Tibial artery (tissue), 4 donors: Measurements from ENCODE around the gene KRT74.

Experiments used
- DNase-seq, 2 donors: peaks; one replicate each; pipeline ENCODE4 v3.0.0-alpha.2; 2019
- H3K27ac ChIP-seq, 2 donors: fragments of 200-600 bp; sonication (generic) in 1 of 2; 1 replicate in 1 of 2; 2 replicates in 1 of 2; pipeline ENCODE4 v1.5.1; 2018 to 2019; ENCODE audit warnings: mild to moderate bottlenecking in 1 of 2
- H3K27me3 ChIP-seq, 2 donors: fragments of 200-600 bp; sonication (generic) in 1 of 2; one replicate each; pipeline versions ENCODE4 v1.5.1 to v1.6.0; 2016 to 2019
- H3K36me3 ChIP-seq, 3 donors: fragments of 200-600 bp; sonication (generic) in 2 of 3; one replicate each; pipeline ENCODE4 v1.5.1; 2016 to 2019; ENCODE audit warnings: mild to moderate bottlenecking in 2 of 3
- H3K4me1 ChIP-seq, 4 donors: fragments of 200-600 bp; sonication (generic) in 2 of 4; 1 replicate in 3 of 4; 2 replicates in 1 of 4; pipeline ENCODE4 v1.5.1; 2016 to 2019
- H3K4me3 ChIP-seq, 2 donors: fragments of 200-600 bp; sonication (generic) in 1 of 2; 1 replicate in 1 of 2; 2 replicates in 1 of 2; pipeline ENCODE4 v1.5.1; 2018 to 2019; ENCODE audit warnings: mild to moderate bottlenecking in 2 of 2
- H3K9me3 ChIP-seq, 3 donors: fragments of 200-600 bp; sonication (generic) in 1 of 3; one replicate each; pipeline ENCODE4 v1.5.1; 2016 to 2019
- CTCF ChIP-seq, 2 experiments: fragments of 200-600 bp in 1 of 2; fragments of 450-650 bp in 1 of 2; IDR thresholded peaks; one replicate each; pipeline ENCODE4 v1.5.1; 2017 to 2019; ENCODE audit warnings: antibody characterized with exemption in 2 of 2, mild to moderate bottlenecking in 1 of 2, moderate library complexity in 1 of 2
- intact Hi-C: fragments of 100-400 bp; cut with DNase I; formaldehyde crosslinking; loops from one replicate; pipeline ENCODE4 v1.15.0; 2023; ENCODE audit warnings: low total_unique reads

KRT74 gene

GRCh38 chr12:52517888-52518287, 55.8 kb downstream of the KRT74 start:
- DNase-seq, result no peak
- no peaks in the 10 kb centered on the region for H3K27me3 ChIP-seq
- H3K4me3 ChIP-seq, result no peak overlapping the region
- no peak overlapping the region for H3K27ac ChIP-seq
- H3K4me1 ChIP-seq, result peaks cover 0 to 42% (median 20%) of the 10 kb centered on the region in 4 donors
- H3K36me3 ChIP-seq, result no peaks in the 10 kb centered on the region
- intact Hi-C loops, result no loop called here
- H3K9me3 ChIP-seq, result no peaks in the 10 kb centered on the region
- TF ChIP-seq CTCF (IDR thresholded peaks at IDR 0.05), result no peak

GRCh38 chr12:52517005-52517835, 56.4 kb downstream of the KRT74 start:
- Histone ChIP-seq H3K4me1 (peaks cover 0 to 35% (median 14%) of the 10 kb centered on the region in 4 donors), H3K27me3 (no peaks in the 10 kb centered on the region), H3K9me3 (no peaks in the 10 kb centered on the region), H3K4me3 (no peak overlapping the region), H3K27ac (no peak overlapping the region), H3K36me3 (no peaks in the 10 kb centered on the region)
- intact Hi-C loops, result no loop called here
- TF ChIP-seq CTCF (IDR thresholded peaks at IDR 0.05), result no peak
- no peak for DNase-seq

DNA sequence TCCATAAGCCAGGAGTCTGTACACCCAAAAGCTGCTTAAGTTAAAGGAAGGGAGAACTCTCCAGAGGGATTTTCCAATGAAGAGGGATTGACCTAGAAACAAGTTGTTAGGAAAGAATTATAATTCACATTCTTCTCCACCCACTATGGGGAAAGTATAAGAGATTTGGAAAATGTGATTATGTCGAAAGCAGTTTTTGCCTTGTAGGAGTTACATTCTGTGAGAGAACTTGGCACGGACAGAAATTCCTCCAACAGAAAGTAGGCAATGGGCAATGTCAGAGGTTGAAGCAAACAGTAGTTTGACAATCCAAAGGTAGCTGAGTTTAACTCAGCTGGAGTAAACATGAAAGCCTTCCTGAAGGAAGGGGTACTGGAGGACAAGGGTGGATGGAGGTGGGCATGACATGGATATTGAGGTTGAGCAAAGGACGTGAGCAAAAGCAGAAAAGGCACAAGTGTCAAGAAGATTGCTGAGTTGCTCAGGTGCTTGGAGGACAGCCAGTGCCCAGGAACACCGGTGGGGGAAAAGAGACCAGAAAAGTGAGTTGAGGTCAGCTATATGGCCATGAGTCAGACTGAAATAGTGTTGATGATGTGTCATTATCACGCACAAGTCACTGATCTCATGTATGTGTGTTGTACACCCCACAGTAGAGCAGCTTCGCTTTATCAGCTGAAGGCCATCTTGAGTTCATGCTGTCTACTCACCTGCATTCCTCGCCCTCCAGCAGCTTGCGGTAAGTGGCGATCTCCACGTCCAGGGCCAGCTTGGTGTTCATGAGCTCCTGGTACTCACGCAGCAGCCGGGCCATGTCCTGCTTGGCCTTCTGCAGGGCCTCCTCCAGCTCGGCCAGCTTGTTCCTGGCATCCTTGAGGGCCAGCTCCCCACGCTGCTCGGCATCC, 57.5 kb downstream of the KRT74 start:
- Histone ChIP-seq H3K9me3 (no peaks in the 10 kb centered on the region), H3K4me1 (peaks cover 0 to 25% (median 8%) of the 10 kb centered on the region in 4 donors), H3K4me3 (no peak overlapping the region), H3K27me3 (no peaks in the 10 kb centered on the region), H3K27ac (no peak overlapping the region), H3K36me3 (no peaks in the 10 kb centered on the region)
- intact Hi-C loops, result no loop called here
- DNase-seq, result no peak
- no peak for TF ChIP-seq CTCF (IDR thresholded peaks at IDR 0.05)
